ENCODE data around the gene RALY.
"Not testable (repeated sequence)": the region's sequence is repeated elsewhere in the genome, so short reads cannot be mapped to it uniquely, and the experiment has no call there.

The RALY gene

GRCh38 chr20:34111702-34112599 is 118.2 kb downstream of the RALY start, which contains the start of gene EIF2S2:
Gene EIF2S2, minus strand, starts transcription at chr20:34112243. Its CDS starts 133 bp downstream, at chr20:34112110.
- DNase-seq: peak; percentile 97

GRCh38 chr20:34112600-34113101 is 118.9 kb downstream of the RALY start:
- peak; percentile 39 for DNase-seq

- no peak for DNase-seq
These were observed 121.1 kb downstream of the RALY start for GRCh38 chr20:34114809-34115208.

GRCh38 chr20:34115232-34115631 is 121.5 kb downstream of the RALY start:
- DNase-seq: no peak

GRCh38 chr20:34120213-34120612 is 126.5 kb downstream of the RALY start:
- DNase-seq: no peak

- no peak for DNase-seq
These were observed 128.7 kb downstream of the RALY start for GRCh38 chr20:34122274-34122980.

GRCh38 chr20:34123309-34123708 is 129.6 kb downstream of the RALY start:
- DNase-seq: no peak

- no peak for DNase-seq
These were observed 130.9 kb downstream of the RALY start for GRCh38 chr20:34124469-34125249.

GRCh38 chr20:34127792-34128191 is 134.1 kb downstream of the RALY start:
- no peak for DNase-seq

GRCh38 chr20:34129518-34130162 is 135.9 kb downstream of the RALY start:
- DNase-seq: peak; percentile 32

- DNase-seq: no peak
These were observed 137.8 kb downstream of the RALY start for GRCh38 chr20:34131491-34131890.

GRCh38 chr20:34132491-34132890 is 138.8 kb downstream of the RALY start:
- not testable (repeated sequence) for DNase-seq

- DNase-seq: not testable (repeated sequence)
These were observed 139.2 kb downstream of the RALY start for GRCh38 chr20:34132943-34133342.

GRCh38 chr20:34133365-34133860 is 139.7 kb downstream of the RALY start:
- not testable (repeated sequence) for DNase-seq
